Amniotic stem cell (primary cell): Measurements from ENCODE around the gene HSD17B1.
"Not testable (repeated sequence)": the region's sequence is repeated elsewhere in the genome, so short reads cannot be mapped to it uniquely, and the experiment has no call there.

Experiments used
- DNase-seq: peaks from one replicate; lab custom pipeline; 2025; lab: John Stamatoyannopoulos, UW

HSD17B1 gene

GRCh38 chr17:42552736-42553135 lies at the start of gene HSD17B1:
Gene HSD17B1 (plus strand): TSS chr17:42552923. CDS start chr17:42552934, 11 bp downstream.
- not testable (repeated sequence) for DNase-seq

DNA sequence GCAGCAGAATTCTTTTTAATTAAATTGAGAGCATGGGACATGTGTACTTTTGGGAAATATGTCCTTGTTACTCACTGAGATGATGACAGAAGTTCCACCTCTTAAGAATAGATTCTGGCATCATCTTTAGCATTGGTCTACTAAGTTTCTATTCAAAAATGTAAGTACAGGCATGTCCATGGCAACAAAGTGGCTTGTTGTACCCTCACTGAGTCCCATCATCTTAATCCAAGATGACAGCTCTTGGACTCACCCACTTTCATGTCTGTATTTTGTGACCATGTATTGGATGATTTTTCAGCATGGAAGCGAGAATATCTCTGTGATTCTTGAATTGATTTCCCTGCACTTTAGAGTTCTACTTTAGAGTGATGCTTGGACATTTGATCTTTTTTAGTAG lies 49.8 kb upstream of the HSD17B1 start:
- no peak for DNase-seq

- no peak for DNase-seq
Observed at GRCh38 chr17:42507671-42508070, 45.1 kb upstream of the HSD17B1 start.

- DNase-seq = no peak
Observed at GRCh38 chr17:42508426-42509165, 44.1 kb upstream of the HSD17B1 start.

DNA sequence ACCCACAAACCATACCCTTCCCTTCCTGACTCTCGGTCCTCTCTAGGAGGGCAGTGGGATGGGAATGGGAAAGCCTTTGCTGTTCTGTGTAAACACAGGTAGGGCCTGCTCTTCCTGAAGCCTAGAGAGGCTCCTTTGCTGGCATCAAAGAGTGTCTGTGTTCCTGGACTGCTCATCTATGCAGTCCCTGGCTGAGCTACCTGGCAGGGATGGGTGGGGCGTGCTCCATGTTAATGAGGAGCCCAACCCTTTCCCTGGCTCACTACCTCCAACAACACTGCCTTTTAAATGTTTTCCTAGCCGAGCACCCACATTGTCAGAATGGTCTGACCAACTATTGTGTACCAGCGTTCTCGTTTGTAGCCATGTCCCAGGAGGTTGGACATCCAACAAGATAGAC lies 43.3 kb upstream of the HSD17B1 start:
- DNase-seq = no peak

GRCh38 chr17:42509841-42510240 lies 42.9 kb upstream of the HSD17B1 start:
- DNase-seq = no peak

DNA sequence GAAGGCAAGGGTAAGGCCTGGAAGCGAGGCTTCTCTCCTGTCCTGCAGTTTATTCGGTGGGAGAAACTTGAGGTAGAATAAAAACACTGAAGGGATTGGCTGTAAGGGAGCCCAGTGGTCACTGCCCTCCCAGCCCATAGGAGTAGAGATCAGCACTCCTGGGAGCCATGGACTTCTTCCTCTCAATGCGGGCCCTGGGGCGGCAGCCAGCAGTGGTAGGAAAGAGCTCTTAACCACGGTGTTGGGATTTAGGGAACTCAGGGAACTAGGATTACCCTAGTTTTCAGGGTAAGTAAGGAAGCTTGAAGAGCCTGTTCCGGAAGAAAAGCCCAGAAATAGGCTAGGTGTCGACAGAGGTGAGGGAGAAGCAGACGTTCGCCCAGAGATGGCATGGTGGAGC lies 40.5 kb upstream of the HSD17B1 start:
- DNase-seq = no peak

DNA sequence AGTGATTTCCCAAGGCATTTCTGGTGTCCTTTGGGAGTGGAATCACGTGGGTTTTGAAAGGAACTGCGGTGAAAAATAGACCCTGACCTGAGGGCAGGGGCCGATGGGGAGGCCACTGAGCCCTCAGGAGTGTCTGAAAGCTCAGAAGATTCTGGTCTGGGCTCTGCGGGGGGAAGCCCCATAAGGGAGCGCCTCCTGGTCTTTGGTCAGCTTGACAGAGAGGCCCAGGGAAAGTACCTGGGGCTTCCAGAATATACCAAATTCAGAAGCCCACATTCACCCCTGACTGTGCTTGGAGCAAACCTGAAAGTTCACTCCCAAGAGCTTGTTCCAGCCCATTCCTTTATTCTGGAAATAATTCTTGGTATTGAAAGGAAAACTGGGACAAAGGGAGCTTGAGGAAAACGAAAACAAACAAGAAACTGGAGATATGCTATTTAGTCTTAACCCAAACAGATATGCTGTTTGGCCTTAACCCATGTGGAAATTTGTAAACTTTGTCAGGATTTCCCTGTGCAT lies 39.9 kb upstream of the HSD17B1 start:
- no peak for DNase-seq

DNA sequence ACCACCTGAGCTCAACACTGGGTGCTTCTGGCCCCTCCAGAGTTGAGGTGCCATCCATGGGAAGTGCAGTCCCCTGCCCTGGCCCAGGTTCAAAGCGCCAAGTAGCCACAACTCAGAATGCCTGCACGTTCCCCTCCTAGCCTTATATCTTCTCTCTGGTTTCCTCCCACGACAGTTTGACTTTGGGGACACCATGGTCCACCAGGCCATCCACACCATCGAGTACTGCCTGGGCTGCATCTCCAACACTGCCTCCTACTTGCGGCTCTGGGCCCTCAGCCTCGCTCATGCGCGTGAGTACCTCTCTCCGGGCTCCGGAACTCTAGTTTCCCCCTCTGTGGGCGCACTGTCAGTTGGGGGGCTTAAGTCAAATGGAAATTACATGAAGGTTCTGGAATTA lies 39.0 kb upstream of the HSD17B1 start:
- DNase-seq = no peak

GRCh38 chr17:42514279-42514678 lies 38.4 kb upstream of the HSD17B1 start:
- no peak for DNase-seq

- no peak for DNase-seq
Observed at GRCh38 chr17:42514867-42515266, 37.9 kb upstream of the HSD17B1 start.

DNA sequence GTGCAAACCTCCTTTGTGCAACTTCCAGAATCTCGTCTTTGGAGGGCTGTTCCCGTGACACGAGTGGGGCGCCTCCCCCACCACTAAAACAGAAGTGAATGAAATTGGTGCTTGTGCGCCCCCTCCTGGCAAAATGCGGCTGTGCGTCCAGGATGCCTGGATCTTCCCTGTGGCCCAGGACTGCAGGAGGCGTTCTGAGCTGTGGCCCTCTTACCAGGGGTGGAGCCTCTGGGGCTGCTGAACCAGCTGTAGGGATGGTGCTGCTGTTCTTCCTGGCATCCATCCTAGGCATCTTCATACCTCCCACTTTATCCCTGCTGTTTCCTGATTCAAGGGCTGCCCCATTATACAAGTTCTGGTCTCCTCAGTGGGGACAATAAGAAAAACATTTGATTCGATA lies 35.2 kb upstream of the HSD17B1 start:
- peak; percentile 79 for DNase-seq

DNA sequence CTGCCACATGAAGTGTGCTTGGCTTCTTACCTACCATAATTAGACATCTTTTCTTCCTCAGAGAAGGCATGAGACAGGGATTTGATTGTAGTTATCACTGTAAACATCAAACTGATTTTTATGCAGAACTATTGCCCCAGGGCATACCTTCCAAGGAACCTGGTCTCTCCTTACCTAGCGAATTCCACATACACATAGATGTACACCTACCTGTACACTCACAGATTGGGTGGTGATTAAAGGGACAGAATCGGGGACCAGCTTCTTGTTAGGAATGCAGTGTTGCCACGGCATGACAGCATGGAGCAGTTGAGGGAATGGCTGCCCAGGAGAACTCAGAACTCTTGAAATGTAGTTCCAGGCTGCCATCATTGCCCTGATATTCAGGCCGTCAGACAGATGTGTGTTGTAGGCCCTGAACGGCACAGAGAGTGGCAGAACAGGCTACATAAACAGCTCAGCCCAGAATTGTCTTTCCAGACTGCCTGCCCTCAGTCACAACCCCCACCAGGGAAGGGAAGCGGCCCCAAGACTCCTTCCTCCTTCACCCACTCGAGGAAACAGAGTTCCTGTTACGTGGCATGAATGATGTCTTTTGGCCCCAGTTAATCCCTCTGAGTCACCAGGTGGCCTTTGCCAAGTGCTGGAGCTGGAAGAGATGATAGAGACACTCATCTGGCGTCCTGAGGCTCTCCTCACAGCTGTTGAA lies 34.5 kb upstream of the HSD17B1 start:
- peak; percentile 92 for DNase-seq

DNA sequence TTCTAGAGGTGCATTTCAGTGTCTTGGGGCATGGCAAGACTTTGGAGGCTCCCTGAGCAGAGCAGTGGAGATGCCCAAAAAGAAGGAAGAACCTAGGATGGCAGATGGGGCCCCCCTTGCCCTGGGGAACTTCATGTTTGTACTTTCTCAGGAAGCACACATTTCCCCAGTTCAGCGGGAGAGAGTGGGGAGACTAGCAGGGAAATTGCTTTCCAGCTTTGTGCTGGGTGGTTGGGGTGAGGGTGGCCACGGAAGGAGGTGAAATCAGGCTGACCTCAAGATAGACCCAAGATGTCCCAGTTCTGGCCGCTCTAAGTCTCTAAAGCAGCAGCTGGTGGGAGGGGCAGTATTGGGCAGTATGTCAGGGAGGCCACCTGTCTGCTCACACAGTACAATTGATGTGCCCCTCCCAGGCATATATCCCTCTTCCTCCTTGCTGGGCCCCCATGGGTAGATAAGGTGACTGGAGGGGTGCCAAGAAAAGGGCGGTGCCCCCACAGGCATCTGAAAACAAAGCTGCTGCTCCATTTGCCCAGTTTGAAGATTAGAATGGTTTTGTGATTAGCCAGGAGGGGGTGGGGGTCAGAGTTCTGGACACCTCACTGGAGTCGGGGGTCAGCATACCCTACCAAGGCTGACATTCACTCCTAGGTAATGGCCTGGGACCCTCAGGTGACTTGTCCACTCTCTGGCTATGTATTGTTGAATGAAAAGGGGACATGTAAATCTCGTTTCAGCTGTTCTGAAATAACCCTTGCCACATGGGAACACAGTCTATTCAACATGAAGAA lies 33.8 kb upstream of the HSD17B1 start:
- no peak for DNase-seq

DNA sequence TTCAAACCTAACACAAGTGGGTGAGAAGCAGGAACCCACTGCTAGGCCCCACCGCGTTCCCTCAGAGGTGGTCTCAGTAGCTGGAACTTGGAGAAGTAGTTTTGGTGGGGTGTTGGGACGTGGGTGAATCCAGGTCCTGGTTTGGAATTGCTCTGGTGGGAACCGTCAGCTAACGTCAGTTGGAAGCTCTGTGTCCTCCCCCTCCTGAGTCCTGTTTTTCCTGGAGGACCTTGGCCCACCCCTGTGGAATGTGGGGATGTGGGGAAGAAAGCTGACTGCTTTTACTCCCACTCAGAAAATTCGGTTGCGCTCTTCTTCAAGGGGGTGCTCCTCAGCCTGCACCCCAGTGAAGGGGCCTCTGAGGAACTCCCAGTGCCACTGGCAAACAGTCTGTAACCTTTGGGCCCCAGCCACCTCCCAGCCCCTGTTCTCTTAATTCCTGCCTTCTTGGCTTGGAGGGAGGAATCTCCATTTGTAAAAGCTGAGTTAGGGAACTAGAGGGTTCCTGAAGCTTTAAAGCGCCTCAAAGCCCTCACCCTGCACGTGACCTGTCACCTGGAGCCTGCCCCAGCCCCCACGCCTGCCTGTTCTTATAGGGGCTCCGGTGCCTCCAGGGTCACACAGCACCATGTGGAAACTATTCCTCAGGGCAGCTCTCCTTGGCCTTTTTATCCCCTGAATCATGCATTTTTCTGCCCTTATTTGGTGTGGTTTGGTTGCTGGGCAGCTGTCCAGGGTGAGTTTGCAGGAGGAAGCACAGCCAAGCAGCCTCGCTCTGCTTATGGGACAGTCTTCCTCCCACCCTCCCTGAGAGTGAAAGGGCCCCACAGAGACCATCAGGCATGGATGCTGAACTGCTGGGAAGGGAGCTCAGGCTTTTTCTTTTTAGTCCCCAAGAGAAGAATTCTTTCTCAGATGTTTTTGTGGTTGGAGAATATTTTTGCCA lies 32.9 kb upstream of the HSD17B1 start:
- peak; percentile 92 for DNase-seq

- DNase-seq = no peak
Observed at GRCh38 chr17:42520540-42520951, 32.2 kb upstream of the HSD17B1 start.

DNA sequence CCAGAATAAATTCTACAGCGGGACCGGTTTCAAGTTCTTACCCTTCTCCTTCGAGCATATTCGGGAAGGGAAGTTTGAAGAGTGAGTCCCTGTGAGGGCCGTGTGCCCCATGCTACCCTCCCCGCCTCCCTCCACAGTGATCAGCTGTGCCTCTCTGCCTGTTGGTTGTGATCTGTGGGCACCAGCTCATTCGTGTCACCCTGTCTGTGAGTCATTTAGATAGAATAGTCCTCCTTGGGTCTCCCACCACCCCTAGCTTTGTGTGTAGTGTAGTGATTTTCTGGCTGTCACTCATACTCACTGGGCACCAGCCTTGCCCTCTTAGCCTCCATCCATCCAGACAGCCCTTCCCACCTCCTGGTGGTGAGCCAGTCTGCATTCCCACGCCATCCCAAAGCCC lies 31.7 kb upstream of the HSD17B1 start:
- DNase-seq = no peak

DNA sequence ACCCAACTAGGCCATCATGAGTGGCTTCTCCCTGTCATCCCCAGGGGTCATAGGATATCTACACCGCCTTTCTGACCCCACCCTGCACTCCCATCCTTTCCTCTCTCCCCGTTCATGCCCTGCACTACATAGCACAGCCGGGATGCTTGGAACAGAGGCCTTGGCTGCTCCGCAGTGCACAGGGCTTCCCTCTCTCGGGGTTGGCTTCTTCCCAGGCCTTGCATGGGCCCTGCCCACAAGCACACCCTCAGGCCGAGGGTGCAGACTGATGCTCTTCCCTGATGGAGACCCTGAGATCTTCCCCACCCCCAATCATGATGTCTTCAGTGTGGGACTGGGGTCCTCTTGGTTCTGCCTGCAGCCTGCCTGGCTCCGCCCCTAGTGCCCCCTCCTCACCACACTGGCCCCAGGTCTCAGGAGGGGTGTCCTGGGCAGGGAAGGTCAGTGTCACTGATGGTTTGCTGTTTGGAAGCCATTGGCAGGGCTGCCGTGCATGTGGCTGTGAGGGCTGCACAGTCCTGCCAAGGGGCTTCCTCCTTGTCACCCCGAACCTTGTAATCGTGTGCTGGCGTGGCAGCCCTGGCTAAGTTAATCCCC lies 31.0 kb upstream of the HSD17B1 start:
- DNase-seq = no peak

DNA sequence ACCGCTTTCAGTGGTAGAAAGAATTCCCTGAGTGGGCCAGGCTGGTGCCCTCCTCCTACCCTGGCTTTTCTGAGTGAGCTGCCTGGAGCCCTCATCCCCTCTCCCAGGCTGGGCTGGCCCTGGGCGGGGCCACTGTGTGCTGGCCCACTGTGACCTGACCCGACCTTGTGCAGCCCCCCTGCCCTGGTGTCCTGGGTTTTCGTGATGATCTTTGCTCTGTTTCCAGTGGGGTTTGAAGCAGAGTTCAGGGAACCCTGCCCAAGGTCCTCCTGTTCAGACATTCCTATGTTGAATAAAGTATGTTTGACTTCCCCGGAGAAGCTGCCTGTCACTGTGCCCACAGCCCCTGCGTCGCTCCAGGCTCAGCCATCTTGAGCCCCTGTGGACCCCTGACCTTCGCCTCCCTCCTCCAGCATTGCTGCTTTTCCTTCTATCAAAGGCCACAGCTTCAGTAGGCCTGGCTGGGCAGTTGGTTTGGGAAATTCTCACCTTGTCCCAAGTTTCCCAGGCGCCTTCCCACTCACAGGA lies 30.4 kb upstream of the HSD17B1 start:
- no peak for DNase-seq

DNA sequence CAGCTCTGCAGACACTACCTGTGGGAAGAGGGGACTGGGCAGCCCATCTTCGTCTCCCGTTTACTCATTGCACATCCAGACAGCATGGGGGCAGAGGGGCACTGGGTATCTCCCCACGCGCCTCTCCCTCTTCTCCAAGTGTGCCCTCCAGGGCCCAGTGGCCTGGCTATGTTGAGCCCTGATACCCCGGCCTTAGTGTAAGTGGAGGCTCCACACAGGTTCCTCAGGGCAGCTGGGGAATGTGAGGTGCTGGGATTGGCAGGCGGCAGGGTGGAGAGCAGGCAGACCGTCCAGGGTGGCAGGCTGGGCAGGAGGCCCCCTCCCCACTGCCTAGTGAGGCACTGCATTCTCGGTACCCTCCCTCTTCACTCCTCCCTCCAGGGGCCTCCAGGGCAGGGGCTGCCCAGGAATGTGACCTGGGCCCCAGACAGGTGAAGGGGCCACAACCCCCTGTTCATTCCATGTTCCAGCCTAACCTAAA lies 29.9 kb upstream of the HSD17B1 start:
- no peak for DNase-seq

DNA sequence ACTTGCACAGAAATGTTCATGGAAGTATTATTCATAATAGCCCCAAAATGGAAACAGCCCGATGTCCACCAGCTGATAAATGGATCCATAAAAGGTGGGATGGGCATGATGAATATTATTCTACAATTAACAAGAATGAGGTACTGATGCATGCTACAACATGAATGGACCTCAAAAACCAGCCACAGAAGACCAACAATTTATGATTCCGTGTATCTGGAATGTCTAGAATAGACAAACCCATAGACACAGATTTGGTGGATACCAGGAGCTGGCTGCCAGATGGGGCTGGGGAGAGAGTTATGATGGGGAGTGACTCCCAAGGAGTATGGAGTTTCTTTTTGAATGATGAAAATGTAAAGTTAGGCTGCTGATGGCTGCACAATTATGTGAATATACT lies 27.5 kb upstream of the HSD17B1 start:
- no peak for DNase-seq
